GM19397 (cell line): Measurements from ENCODE around the gene PHACTR3.

Experiments
- ATAC-seq: cut with Tn5 transposase; IDR thresholded peaks from one replicate; pipeline ENCODE4 v1.9.1; 2021; ENCODE audit warnings: mild to moderate bottlenecking, moderate library complexity; ENCODE audit not compliant: unreplicated experiment

The PHACTR3 gene

GRCh38 chr20:59588236-59588855 is 16.0 kb upstream of the PHACTR3 start:
- no peak for ATAC-seq

- no peak for ATAC-seq
Observed at GRCh38 chr20:59589086-59589684, 15.2 kb upstream of the PHACTR3 start.

DNA sequence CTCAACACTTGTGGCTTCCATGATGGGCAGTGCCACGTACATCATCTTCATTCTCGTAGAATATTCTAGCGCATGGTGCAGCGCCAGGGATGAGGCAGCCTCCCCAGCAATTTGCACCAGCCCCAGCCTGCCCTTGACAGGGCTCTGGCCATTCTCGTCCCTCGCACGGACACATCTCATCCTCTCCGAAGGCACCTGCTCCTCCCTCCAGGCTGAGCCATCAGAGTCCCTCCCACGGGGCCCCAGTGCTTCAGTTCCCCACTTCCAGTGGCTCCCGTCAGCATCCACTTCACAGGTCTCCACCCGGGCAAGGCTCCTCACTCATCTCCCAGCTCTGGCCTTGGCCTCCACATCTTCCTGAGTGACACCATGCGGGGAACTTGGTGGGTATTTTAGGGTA is 13.3 kb upstream of the PHACTR3 start:
- ATAC-seq = no peak

DNA sequence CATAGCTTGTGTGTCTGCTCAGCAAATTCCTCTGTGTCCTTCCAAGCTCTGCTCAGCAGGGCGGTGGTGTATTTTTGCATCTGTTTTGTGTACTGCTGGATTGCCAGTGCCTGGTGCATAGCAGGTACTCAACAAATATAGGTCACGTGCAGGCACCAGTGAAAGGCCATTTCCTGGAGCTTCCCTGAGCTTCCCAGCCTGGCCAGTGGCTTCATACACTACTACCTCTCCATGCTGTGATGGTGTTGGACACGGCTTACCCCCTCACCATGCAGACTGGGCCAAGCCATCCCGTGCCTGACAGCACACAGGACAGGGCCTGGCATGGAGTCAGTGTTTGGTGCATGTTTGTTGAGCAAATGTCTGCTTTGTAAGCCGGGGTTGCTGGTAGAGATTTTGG is 7.7 kb upstream of the PHACTR3 start:
- no peak for ATAC-seq

GRCh38 chr20:59597240-59597639 is 7.1 kb upstream of the PHACTR3 start:
- ATAC-seq = no peak

DNA sequence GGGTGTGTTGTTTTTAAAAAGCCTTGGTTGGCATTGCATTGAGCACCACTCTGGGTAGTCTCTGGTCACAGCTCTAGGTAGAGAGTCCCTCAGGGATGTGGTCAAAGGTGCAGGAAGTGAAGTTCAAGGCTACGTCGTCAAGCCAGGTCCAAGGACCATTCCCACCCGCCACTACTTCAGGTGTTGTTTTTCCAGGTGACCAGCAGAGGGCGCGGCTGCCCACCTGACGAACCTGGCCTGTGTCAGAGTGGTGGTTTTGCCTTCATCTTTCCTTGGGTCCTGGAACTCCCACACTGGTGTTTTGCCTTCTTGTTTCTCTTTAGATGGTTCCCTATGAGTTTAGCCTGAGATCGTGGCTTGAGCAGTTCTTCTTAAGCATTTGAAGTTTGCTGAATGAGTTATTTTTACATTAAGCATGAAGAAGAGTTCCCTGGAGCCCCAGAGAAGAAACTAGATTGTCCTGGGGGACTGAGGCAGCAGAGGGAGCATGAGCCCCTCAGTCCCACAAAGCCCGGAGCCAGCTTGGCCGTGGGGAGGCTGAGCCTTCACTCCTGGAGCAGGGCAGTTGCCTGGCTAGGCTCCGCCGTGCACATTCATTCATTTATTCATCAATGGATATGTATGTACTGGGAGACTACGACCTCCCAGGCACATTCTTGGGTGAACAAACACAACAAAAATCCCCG is 5.6 kb upstream of the PHACTR3 start:
- ATAC-seq = no peak

GRCh38 chr20:59599941-59600340 is 4.4 kb upstream of the PHACTR3 start:
- ATAC-seq = no peak

DNA sequence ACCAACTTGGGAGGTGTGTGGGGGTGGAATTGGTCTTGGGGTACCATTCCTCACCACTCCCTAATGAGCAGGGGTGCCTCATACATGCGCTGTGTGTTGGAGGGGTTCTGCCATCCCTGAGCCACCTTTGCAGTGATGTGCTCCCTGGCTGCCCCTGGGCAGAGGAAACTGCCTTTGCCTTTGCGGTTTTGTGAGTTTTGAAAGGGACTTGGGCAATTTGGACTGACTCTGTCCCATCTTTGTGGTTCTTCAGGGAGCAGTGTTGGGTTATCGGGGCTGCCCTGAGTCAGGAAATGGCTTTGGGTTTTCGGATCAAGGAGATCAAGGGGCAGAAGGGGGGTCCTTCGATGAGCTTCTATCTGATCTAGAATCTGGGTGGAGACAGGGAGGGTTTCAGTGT is 3.9 kb upstream of the PHACTR3 start:
- no peak for ATAC-seq

- ATAC-seq = no peak
Observed at GRCh38 chr20:59602546-59603080, 1.7 kb upstream of the PHACTR3 start.

DNA sequence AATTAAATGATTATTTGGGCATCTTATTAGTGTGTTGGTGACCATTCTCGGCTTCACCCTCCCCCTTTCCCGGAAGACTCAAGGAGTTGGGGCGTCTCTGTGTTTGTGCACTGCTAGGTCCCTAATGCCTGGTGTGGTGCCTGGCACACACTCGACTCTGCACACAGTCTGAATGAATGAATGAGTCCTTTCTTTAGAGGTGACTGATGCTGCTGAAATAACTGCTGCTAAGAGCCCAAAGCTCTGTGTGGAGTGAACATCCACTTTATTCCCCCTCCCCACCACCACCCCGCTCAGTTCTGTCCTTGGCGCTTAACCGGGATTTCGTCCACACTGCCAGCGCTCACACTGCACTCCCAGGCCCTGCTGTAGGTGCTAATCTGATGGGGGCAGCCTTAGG is 1.2 kb upstream of the PHACTR3 start:
- no peak for ATAC-seq

GRCh38 chr20:59604741-59605600 is 631 bp downstream of the PHACTR3 start:
- ATAC-seq = no peak

DNA sequence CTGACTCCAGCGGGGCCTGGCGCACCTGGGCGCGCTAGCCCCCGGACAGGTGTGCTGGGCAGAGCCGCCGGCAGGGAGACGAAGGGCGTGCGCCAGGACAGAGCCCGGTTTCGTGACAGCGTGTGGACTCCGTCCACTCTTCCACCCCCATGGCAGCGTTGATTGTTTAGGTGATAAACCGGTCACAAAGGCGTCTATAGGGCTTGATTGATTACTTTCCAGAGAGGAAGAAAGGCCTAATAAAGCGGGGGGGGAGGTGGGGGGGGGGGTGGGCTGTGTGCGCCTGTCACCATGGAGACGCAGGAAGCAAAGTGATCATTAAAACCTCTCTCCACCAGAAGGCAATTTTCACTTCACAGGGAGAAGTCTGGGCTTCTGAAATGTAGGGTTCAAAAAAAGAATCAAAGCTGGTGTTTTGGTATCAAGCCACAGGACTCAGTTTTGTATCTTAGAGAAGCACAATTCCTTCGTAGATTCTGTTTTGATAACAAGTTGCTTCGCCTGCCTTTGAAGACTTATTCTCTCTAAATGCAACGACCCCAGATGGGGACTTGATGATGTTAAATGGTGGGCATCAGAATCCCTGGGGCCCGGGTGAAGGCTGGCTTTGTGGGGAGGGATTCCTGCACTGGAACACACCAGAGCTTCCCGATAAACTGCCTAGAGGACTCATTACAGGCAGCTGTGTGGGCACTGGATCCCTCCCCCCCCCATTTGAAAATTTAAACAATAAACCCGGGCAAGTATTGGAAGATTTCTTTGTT is 1.4 kb downstream of the PHACTR3 start:
- no peak for ATAC-seq

DNA sequence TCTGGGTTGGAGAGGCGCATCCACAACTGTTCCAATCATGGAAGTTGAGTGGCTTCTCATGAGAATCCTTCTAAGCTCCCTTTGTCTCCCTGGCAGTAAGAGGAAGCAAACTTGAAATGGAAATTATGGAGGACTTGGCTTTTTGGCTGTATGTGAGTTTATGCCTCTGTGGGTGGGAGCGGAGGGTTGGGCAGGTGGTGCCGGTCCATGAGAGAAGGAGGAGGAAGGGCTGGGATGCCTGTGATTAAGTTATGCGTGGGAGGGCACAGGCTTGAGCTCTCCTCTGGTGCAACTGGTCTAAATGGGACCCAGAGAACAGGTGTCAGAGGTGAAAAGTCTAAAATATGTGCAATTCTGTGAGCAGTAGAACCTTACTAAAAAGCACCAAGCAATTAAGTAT is 2.2 kb downstream of the PHACTR3 start:
- ATAC-seq = no peak

DNA sequence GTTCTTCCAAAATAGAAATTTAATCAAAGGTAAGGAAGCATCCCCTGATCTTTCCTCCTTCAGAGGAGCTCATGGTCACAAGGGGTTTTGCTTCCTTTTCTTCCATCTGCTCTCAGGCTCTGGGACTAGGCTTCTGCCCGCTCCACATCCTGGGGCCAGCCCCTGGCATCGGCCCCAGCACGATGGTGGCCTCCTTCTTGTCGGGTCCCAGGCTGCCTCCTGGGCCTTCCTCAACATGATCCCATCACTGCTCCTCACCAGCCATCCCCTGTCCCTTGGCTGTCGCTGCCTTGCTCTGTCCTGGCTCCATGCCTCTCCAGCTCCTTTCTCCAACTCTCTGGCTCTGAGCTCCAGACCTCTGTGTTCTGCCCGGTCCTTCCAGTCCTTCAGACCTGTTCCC is 4.1 kb downstream of the PHACTR3 start:
- no peak for ATAC-seq

- ATAC-seq = no peak
Observed at GRCh38 chr20:59608871-59609270, 4.5 kb downstream of the PHACTR3 start.

GRCh38 chr20:59611286-59611685 is 6.9 kb downstream of the PHACTR3 start:
- no peak for ATAC-seq

- no peak for ATAC-seq
Observed at GRCh38 chr20:59613861-59614260, 9.5 kb downstream of the PHACTR3 start.

DNA sequence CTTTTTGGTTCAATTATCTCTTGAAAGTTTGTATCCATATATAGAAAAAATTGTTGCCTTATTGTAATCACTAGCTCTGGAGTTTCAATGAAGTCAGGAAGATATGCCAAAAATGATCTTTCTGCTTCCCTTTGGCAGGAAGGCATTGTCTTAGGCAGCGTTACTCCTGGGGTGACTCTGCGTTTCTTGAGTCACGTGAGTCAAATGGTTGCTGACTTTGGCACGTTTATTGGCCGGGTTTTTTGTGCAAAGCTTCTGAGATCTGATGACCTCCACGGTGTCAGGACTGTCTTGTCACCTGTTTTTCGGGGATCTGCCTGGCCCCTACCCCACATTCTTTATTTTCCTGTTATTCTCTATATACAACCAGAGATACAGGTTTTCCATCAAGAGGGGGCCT is 10.4 kb downstream of the PHACTR3 start:
- ATAC-seq = no peak

- no peak for ATAC-seq
Observed at GRCh38 chr20:59616306-59616705, 12.0 kb downstream of the PHACTR3 start.

DNA sequence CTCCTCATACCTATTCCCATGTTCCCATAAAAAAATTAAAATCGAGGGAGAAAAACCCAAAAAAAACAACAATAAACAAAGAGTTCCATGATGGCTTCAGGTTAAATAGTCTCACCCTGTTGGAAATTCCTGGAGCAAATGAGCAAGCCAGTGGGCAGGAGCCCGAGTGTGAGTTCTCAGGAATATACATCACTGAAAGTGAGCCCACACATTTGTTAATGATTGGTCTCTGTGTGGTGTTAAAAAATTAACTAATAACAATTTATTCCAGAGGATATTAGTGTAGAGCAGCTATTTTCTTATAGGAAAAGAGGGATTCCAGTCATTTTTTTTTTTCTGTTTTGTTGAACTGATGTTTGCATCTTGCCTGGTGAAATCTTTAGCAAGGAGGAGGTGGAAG is 12.9 kb downstream of the PHACTR3 start:
- ATAC-seq = no peak

DNA sequence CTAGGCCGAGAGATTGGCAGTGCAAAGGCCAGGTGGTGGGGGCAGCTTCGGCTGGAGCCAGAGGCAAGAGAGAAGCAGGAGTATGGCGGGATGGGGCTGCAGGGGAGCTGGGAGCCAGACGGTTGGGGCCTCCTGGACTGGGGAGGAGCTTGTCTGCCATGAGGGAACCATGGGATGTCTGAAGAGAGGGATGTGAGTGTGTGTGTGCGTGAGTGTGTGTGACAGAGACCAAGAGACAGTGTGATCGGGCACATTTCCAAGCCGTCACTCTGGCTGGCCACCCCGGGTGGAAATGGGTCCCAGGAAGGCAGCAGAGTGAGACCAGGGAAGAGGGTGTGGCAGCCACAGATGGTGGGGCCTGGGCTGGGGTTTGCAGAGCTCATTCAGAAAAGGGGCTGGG is 13.8 kb downstream of the PHACTR3 start:
- ATAC-seq = no peak
